Activated CD4-positive, alpha-beta memory T cell treated with anti-CD3 and anti-CD28 coated beads for 36 hours (primary cell): ENCODE measurements around the gene PRKCH. TPM values are rescaled to one million over a fixed set of nuclear protein-coding genes. Genes with fewer than 3 reads are reported as not detected.
A peak's percentile ranks its signal among the peaks of the same experiment; 100 is the strongest.

ENCODE experiments used
- CTCF ChIA-PET: fragments of 350-600 bp; sonication (Branson Sonifier 250); formaldehyde crosslinking; loops from one replicate; lab custom pipeline; 2021; ENCODE audit warnings: antibody characterized with exemption, inconsistent platforms; lab: Charles Lee
- POLR2A ChIA-PET: fragments of 350-600 bp; sonication (Branson Sonifier 250); formaldehyde crosslinking; loops from one replicate; lab custom pipeline; 2021; ENCODE audit warnings: antibody characterized with exemption; lab: Charles Lee
- DNase-seq: peaks from one replicate; pipeline ENCODE4 v3.0.0-alpha.2; 2020
- H3K27ac Mint-ChIP-seq: one replicate; pipeline ENCODE4 v1.8.0; 2021; ENCODE audit warnings: mixed read lengths
- H3K27me3 Mint-ChIP-seq: one replicate; pipeline ENCODE4 v1.8.0; 2021; ENCODE audit warnings: mixed read lengths
- H3K36me3 Mint-ChIP-seq: one replicate; pipeline ENCODE4 v1.8.0; 2021; ENCODE audit warnings: mixed read lengths
- H3K4me1 Mint-ChIP-seq: one replicate; pipeline ENCODE4 v1.8.0; 2021; ENCODE audit warnings: low read depth, mixed read lengths
- H3K4me3 Mint-ChIP-seq: one replicate; pipeline ENCODE4 v1.8.0; 2021; ENCODE audit warnings: mild to moderate bottlenecking, mixed read lengths
- H3K9me3 Mint-ChIP-seq: one replicate; pipeline ENCODE4 v1.8.0; 2021; ENCODE audit warnings: mixed read lengths
- intact Hi-C: fragments of 100-400 bp; cut with micrococcal nuclease; formaldehyde crosslinking; loops from one replicate; pipeline ENCODE4 v1.15.1; 2023
- total RNA-seq, 2 experiments: library from RNA; stranded (reverse); gene quantifications; one replicate each; pipeline ENCODE4 v1.2.3, GENCODE V29; 2021

PRKCH gene
- total RNA-seq, 2 experiments from 2014 or later: 142 to 147 TPM

GRCh38 chr14:61530896-61531295, 209.5 kb downstream of the PRKCH start:
- Mint-ChIP-seq H3K36me3 (peaks cover 72% of the 10 kb centered on the region), H3K9me3 (no peaks in the 10 kb centered on the region), H3K27ac (peak overlapping the region; percentile 63), H3K4me1 (peaks cover 94% of the 10 kb centered on the region), H3K4me3 (no peak overlapping the region), H3K27me3 (no peaks in the 10 kb centered on the region)
- ChIA-PET CTCF (interaction anchor here (1.3 kb wide), 1 partner anchor 99 kb away, joined by 3 read pairs; no protein-coding TSS in a partner anchor), POLR2A (interaction anchor here (1.0 kb wide), 1 partner anchor 27 kb away, joined by 3 read pairs; no protein-coding TSS in a partner anchor)
- intact Hi-C loops: loop anchor here (5.0 kb wide), 1 partner anchor 586 kb away; no protein-coding TSS in a partner anchor
- no peak for DNase-seq

DNA sequence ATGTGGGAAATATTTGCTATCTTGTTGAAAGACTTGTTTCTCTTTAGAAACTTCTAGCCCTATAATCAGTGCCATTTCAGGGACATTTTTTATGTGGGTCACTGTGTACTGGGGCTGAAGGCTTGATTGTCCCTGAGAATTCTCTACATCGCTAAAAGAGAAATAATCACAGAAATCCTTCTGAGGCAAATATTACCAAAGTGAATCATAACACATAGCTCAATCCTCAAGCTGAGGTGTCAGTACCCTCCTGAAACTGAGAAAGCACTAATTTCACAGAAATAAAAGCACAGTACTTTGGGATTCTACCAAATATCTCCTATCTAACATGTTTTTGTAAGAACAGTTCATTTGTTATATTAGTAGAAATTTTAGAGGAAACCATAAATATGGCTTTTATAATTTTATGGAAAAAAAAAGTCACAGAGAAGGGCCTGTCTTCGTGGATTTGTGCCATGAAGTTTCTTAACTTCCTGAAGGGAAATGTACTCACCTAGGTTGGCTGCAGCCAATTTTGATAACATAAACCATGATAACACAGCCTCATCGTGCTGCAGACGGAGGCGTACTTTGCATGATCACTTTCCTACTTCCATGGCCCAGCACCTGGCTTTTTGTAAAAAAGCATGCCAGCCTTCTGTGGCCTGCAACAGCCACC, 210.2 kb downstream of the PRKCH start:
- Mint-ChIP-seq H3K27me3 (no peaks in the 10 kb centered on the region), H3K4me3 (no peak overlapping the region), H3K36me3 (peaks cover 74% of the 10 kb centered on the region), H3K27ac (peak overlapping the region; percentile 46), H3K9me3 (no peaks in the 10 kb centered on the region), H3K4me1 (peaks cover 94% of the 10 kb centered on the region)
- DNase-seq: no peak
- ChIA-PET POLR2A (interaction anchor here (0.6 to 1.0 kb wide), 2 partner anchors 28 to 38 kb away, joined by 3 read pairs; no protein-coding TSS in a partner anchor), CTCF (interaction anchor here (1.3 kb wide), 1 partner anchor 98 kb away, joined by 3 read pairs; no protein-coding TSS in a partner anchor)
- intact Hi-C loops: loop anchor here (5.0 kb wide), 1 partner anchor 586 kb away; no protein-coding TSS in a partner anchor

GRCh38 chr14:61532123-61532505, 210.7 kb downstream of the PRKCH start:
- DNase-seq: no peak
- ChIA-PET CTCF (interaction anchor here (1.3 kb wide), 1 partner anchor 98 kb away, joined by 3 read pairs; no protein-coding TSS in a partner anchor), POLR2A (interaction anchor here (0.6 to 1.0 kb wide), 3 partner anchors 28 to 56 kb away, joined by 3 read pairs; no protein-coding TSS in a partner anchor)
- Mint-ChIP-seq H3K27me3 (no peaks in the 10 kb centered on the region), H3K27ac (peak overlapping the region; percentile 88), H3K4me1 (peaks cover 94% of the 10 kb centered on the region), H3K36me3 (peaks cover 77% of the 10 kb centered on the region), H3K4me3 (no peak overlapping the region), H3K9me3 (no peaks in the 10 kb centered on the region)
- intact Hi-C loops: loop anchor here (5.0 kb wide), 1 partner anchor 585 kb away; no protein-coding TSS in a partner anchor

DNA sequence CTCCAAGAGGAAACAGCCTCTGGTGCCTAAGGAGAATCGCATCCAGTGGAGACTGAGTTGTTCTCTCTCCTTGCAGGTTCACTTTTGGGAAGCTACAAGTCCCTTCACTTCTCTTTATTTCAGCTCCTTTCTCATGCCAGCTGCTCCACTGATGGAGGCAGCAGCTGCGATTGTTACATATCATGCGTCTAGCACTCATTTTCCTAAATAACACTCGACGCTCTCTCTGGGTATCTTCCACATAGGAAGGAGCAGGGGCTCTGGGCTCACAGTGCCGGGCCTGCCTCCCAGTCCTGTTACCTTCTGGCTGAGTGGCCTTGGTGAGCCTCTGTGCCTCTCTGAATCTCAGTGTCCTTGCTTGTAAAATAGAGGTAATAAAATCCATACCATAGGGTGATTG, 211.4 kb downstream of the PRKCH start:
- H3K27me3 Mint-ChIP-seq: no peaks in the 10 kb centered on the region
- peaks cover 76% of the 10 kb centered on the region for H3K36me3 Mint-ChIP-seq
- ChIA-PET POLR2A (interaction anchor here (0.8 to 1.3 kb wide), 2 partner anchors 30 to 56 kb away, joined by 3 read pairs; no protein-coding TSS in a partner anchor), CTCF (interaction anchor here (1.2 kb wide), 1 partner anchor 305 kb away, joined by 3 read pairs; no protein-coding TSS in a partner anchor)
- peak overlapping the region; percentile 88 for H3K27ac Mint-ChIP-seq
- H3K4me1 Mint-ChIP-seq: peaks cover 94% of the 10 kb centered on the region
- H3K9me3 Mint-ChIP-seq: no peaks in the 10 kb centered on the region
- H3K4me3 Mint-ChIP-seq: peak overlapping the region; percentile 17
- intact Hi-C loops: loop anchor here (5.0 kb wide), 1 partner anchor 585 kb away; no protein-coding TSS in a partner anchor
- no peak for DNase-seq

DNA sequence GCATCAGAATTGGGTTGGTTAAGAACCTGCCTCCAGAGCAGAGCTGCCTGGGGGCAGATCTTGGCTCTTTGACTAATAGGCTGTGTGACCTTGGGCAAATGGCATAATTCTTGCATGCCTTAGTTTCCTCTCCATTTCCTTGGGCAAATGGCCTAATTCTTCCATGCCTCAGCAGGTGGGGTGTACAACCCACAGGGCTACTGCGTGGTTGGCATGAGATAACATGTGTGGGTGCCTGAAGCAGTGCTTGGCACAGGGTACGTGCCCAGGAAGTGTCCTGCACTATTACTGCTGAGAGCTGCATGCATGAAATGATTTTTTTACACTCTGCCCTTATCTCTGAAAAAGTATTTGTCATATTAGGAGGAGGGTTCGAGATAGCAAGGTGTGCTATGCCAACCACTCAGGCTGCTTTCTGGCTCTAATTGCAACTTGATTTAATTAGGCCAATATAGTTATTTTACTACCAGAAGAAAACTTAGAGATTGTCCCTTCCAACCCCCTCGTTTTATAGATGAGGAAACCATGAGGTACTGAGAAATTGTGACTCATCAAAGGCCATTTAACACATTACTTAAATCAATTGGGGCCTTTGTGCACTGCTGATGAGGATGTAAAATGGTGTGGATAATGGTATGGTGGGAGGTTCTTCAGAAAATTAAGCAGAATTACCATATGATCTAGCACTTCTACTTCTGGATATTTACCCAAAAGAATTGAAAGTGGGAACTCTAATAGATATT, 212.3 kb downstream of the PRKCH start:
- Mint-ChIP-seq H3K4me3 (no peak overlapping the region), H3K4me1 (peaks cover 94% of the 10 kb centered on the region), H3K36me3 (peaks cover 73% of the 10 kb centered on the region), H3K9me3 (no peaks in the 10 kb centered on the region), H3K27ac (peak overlapping the region; percentile 88), H3K27me3 (no peaks in the 10 kb centered on the region)
- intact Hi-C loops: loop anchor here (5.0 kb wide), 1 partner anchor 584 kb away; no protein-coding TSS in a partner anchor
- ChIA-PET POLR2A (interaction anchor here (1.2 to 1.3 kb wide), 2 partner anchors 29 to 31 kb away, joined by 3 read pairs; no protein-coding TSS in a partner anchor), CTCF (interaction anchor here (0.7 to 1.2 kb wide), 2 partner anchors 95 to 304 kb away, joined by 3 read pairs; no protein-coding TSS in a partner anchor)
- DNase-seq: no peak

DNA sequence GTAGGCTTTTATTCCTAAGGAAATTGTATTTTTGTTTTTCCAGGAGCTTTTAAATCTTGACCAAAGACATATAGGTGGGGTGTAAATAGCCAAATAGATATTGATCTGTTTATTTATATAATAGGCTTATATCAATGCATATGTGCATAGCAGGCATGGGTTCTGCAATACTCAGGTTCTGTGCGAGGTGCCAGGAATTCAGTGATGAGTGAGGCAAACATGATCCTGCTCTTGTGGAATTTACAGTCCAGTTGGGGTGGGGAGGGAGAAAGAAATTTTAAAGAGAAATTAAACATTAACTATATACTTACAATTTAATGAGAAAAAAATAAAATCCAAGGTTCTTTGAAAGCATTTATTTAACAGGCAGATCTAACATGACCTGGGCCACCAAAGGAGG, 213.7 kb downstream of the PRKCH start:
- Mint-ChIP-seq H3K36me3 (peaks cover 73% of the 10 kb centered on the region), H3K4me1 (peaks cover 94% of the 10 kb centered on the region), H3K27ac (peak overlapping the region; percentile 88), H3K4me3 (no peak overlapping the region), H3K9me3 (no peaks in the 10 kb centered on the region), H3K27me3 (no peaks in the 10 kb centered on the region)
- POLR2A ChIA-PET: interaction anchor here (1.2 kb wide), 1 partner anchor 29 kb away, joined by 3 read pairs; no protein-coding TSS in a partner anchor
- intact Hi-C loops: no loop called here
- CTCF ChIA-PET: no interaction called here
- no peak for DNase-seq

DNA sequence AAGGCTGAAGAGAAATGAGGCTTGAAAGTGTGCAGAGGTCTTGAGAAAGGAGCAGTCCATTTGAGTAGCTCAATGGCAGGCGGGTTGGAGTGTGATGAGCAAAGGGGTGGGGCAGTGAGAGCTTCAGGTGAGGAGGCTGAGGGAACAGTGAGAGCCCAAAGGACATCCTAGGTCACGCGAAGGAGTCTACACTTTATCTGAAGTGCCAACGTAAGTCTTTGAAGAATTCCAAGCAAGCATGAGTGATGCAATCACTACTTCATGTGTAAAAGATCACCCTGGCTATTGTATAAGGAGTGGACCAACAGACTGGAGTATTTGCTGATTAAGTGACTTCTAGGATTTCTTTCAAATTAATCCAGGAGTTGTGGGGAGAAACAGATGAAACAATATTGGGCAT, 214.1 kb downstream of the PRKCH start:
- Mint-ChIP-seq H3K27me3 (no peaks in the 10 kb centered on the region), H3K9me3 (no peaks in the 10 kb centered on the region), H3K27ac (peak overlapping the region; percentile 77), H3K4me3 (no peak overlapping the region), H3K36me3 (peaks cover 70% of the 10 kb centered on the region), H3K4me1 (peaks cover 90% of the 10 kb centered on the region)
- intact Hi-C loops: no loop called here
- ChIA-PET POLR2A (no interaction called here), CTCF (no interaction called here)
- no peak for DNase-seq

- peak overlapping the region; percentile 77 for H3K27ac Mint-ChIP-seq
- ChIA-PET POLR2A (interaction anchor here (0.7 to 1.4 kb wide), 7 partner anchors 12 to 158 kb away, joined by 3 to 6 read pairs (median 5); partner anchors contain the start of gene HIF1A), CTCF (interaction anchor here (0.6 to 2.3 kb wide), 5 partner anchors 10 to 804 kb away, joined by 3 to 8 read pairs (median 4); no protein-coding TSS in a partner anchor)
- no peaks in the 10 kb centered on the region for H3K27me3 Mint-ChIP-seq
- peaks cover 89% of the 10 kb centered on the region for H3K4me1 Mint-ChIP-seq
- no peaks in the 10 kb centered on the region for H3K9me3 Mint-ChIP-seq
- intact Hi-C loops: loop anchor here (1.0 to 2.0 kb wide), 3 partner anchors 12 to 26 kb away; no protein-coding TSS in a partner anchor
- peaks cover 72% of the 10 kb centered on the region for H3K36me3 Mint-ChIP-seq
- DNase-seq: no peak
- H3K4me3 Mint-ChIP-seq: no peak overlapping the region
Observed at GRCh38 chr14:61536661-61537562, 215.5 kb downstream of the PRKCH start.

DNA sequence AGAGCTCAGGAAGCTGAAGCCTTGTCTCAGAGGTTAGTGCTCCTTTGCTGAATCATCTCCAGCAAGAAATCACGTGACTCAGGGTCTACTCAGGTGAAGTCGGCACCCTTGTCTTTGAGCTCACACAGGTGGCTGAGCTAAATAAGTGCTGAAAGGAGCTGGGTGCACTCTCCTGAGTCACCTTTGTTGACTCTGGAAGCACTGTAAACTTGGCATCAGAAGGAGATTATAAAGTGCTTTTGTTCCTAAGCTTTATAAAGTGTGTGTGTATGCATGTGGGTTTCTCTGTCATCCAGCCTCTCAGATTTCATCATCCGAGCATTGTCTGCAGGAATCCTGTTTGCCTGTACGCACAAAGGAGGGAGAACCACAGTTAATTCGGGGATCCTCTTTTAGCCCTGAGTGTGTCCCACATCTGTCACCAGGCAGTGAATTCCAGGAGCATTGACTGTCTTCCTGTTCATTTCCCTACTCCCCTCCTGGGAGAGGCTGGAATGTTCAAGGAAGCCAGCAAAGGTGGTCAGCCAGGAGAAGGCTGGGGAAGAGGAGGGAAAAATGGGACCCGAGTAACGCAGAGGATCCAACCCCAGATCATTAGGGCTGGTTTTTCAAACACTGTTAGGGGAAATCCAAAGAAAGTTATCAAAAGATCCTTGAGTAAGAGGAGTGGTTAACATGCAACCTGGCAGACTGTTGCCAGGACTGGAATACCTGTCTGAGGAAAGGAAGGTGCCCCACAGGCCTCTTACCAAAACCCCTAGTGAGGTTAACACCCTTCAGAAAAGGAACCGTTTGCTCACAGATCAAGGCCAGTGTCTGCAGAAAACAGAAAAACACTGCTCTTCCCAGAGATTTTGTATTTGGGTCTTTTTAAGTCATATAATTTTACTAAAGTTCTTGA, 216.4 kb downstream of the PRKCH start:
- CTCF ChIA-PET: interaction anchor here (0.6 to 2.3 kb wide), 5 partner anchors 9 to 805 kb away, joined by 3 to 8 read pairs (median 3); no protein-coding TSS in a partner anchor
- H3K27ac Mint-ChIP-seq: peak overlapping the region; percentile 77
- peak overlapping the region; percentile 1 for H3K4me3 Mint-ChIP-seq
- peaks cover 69% of the 10 kb centered on the region for H3K36me3 Mint-ChIP-seq
- no peaks in the 10 kb centered on the region for H3K9me3 Mint-ChIP-seq
- H3K27me3 Mint-ChIP-seq: no peaks in the 10 kb centered on the region
- peaks cover 81% of the 10 kb centered on the region for H3K4me1 Mint-ChIP-seq
- intact Hi-C loops: loop anchor here (1.0 to 2.0 kb wide), 3 partner anchors 13 to 25 kb away; no protein-coding TSS in a partner anchor
- DNase-seq: peak; percentile 71
- POLR2A ChIA-PET: interaction anchor here (0.6 to 1.4 kb wide), 8 partner anchors 13 to 157 kb away, joined by 3 to 6 read pairs (median 4); partner anchors contain the start of gene HIF1A
